ENCODE measurements around the gene UNC5C.
A peak's percentile ranks its signal among the peaks of the same experiment; 100 is the strongest.

Gene UNC5C

DNA sequence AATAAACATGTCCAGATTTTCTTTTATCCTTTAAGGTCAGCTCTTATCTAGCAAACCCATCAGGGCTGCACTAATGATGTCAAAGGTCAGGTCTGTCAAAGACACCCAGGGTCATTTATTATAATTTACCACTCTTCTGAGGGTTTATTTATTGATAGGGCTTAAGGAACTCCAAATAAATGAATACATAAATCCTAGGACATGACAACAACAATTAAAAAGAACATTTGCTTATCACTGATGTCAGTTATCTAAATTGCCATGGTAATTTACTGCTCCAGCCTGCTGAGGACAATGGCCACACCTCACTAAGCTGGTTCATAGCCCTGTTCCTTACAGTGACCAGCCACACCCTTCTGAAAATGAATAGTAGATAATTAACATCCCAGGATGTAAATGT, 317.1 kb downstream of the UNC5C start:
- TF ChIP-seq, protein P1, sequence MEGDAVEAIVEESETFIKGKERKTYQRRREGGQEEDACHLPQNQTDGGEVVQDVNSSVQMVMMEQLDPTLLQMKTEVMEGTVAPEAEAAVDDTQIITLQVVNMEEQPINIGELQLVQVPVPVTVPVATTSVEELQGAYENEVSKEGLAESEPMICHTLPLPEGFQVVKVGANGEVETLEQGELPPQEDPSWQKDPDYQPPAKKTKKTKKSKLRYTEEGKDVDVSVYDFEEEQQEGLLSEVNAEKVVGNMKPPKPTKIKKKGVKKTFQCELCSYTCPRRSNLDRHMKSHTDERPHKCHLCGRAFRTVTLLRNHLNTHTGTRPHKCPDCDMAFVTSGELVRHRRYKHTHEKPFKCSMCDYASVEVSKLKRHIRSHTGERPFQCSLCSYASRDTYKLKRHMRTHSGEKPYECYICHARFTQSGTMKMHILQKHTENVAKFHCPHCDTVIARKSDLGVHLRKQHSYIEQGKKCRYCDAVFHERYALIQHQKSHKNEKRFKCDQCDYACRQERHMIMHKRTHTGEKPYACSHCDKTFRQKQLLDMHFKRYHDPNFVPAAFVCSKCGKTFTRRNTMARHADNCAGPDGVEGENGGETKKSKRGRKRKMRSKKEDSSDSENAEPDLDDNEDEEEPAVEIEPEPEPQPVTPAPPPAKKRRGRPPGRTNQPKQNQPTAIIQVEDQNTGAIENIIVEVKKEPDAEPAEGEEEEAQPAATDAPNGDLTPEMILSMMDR (IDR thresholded peaks at IDR 0.05; ENCODE audit: low read depth, low read length), result no peak
- no peak for DNase-seq (ENCODE audit: low read depth in 2 of 2)
- no peak overlapping the region for H3K4me3 ChIP-seq (replicated peaks in 1 of 2; ENCODE audit: low read depth in 2 of 2, low read length in 2 of 2)

DNA sequence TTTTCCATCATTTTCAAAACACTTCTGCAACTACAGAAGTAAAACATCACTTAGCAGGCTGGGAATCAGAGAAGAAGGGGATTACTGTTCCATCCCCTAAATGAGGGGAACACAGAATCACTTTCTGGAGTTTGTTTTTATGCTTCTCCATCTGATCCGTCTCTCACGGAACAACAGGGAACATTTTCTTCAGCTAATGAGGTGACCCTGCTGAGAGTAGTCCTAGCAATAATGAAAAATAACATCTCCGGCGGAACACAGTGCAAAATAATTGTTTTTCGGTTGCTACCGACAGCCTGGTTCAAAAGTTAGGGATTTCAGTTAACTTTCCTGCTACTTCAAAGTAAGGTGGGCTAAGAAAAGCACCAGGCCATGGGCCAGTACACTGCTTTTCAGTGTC, 322.9 kb downstream of the UNC5C start:
- TF ChIP-seq, protein P1 (IDR thresholded peaks at IDR 0.05; ENCODE audit: low read depth, low read length), result no peak
- DNase-seq (ENCODE audit: low read depth in 2 of 2), result no peak
- H3K4me3 ChIP-seq (replicated peaks in 1 of 2; ENCODE audit: low read depth in 2 of 2, low read length in 2 of 2), result no peak overlapping the region

- no peak overlapping the region for H3K4me3 ChIP-seq (replicated peaks in 1 of 2; ENCODE audit: low read depth in 2 of 2, low read length in 2 of 2)
- no peak for DNase-seq (ENCODE audit: low read depth in 2 of 2)
- TF ChIP-seq, protein P1 (IDR thresholded peaks at IDR 0.05; ENCODE audit: low read depth, low read length), result no peak
These were observed 324.4 kb downstream of the UNC5C start for GRCh38 chr4:95224402-95224801.

- DNase-seq (ENCODE audit: low read depth in 2 of 2), result no peak
- TF ChIP-seq, protein P1 (IDR thresholded peaks at IDR 0.05; ENCODE audit: low read depth, low read length), result no peak
- no peak overlapping the region for H3K4me3 ChIP-seq (replicated peaks in 1 of 2; ENCODE audit: low read depth in 2 of 2, low read length in 2 of 2)
These were observed 328.3 kb downstream of the UNC5C start for GRCh38 chr4:95220205-95221175.

DNA sequence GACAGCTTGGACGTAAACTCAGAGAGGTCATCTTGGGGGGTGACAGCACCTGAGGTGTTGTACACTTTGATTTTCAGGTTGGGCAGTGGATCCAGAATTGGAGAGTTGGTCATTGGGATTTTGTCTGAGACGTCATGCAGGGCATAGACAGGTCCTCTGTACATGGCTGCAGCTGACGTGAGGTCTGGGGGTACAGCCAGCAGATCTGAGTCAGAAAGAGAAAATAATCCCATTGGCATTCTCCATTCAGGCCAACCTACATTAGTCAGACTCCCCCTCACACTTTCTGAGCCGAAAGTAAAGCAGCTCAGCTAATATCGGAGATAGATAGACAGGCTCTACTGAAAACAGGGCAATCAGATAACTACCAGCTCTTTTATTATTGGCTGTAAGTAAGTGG, 329.7 kb downstream of the UNC5C start:
- TF ChIP-seq, protein P1 (IDR thresholded peaks at IDR 0.05; ENCODE audit: low read depth, low read length), result no peak
- DNase-seq (ENCODE audit: low read depth in 2 of 2), result peak; percentile 33 to 92

DNA sequence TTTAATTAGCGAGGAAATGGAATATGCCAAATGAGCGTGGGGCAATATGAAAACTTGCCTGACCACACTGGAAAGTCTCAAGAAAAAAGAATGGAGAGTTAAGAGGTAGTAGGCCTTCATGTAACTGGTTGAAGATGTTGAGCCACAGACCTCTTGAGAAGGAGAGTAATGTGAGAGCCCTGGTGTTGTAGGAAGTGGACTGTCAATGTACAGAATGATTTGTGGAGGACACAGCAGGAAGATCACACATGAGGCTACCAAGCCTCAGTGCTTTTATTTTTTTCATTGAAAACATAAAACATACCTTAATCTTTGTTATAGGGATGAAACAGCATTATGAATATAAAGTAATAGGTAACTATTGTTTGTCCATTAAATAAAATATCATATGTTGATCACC, 331.6 kb downstream of the UNC5C start:
- TF ChIP-seq, protein P1 (IDR thresholded peaks at IDR 0.05; ENCODE audit: low read depth, low read length), result no peak
- no peak overlapping the region for H3K4me3 ChIP-seq (replicated peaks in 1 of 2; ENCODE audit: low read depth in 2 of 2, low read length in 2 of 2)
- no peak for DNase-seq (ENCODE audit: low read depth in 2 of 2)

More for the DNA sequence above, 329.7 kb downstream of the UNC5C start:
- H3K4me3 ChIP-seq (replicated peaks in 1 of 2; ENCODE audit: low read depth in 2 of 2, low read length in 2 of 2), result no peak overlapping the region
